Measurements from ENCODE around the gene PTBP3. TPM values are rescaled to one million over a fixed set of nuclear protein-coding genes. Genes with fewer than 3 reads are reported as not detected.
A peak's percentile ranks its signal among the peaks of the same experiment; 100 is the strongest.

The PTBP3 gene
- total and polyA plus RNA-seq, 2 of the 13 experiments (the other 11 are each of a cell fraction or from before 2014, with no cell fraction given), result 52.8 to 61.1 TPM

DNA sequence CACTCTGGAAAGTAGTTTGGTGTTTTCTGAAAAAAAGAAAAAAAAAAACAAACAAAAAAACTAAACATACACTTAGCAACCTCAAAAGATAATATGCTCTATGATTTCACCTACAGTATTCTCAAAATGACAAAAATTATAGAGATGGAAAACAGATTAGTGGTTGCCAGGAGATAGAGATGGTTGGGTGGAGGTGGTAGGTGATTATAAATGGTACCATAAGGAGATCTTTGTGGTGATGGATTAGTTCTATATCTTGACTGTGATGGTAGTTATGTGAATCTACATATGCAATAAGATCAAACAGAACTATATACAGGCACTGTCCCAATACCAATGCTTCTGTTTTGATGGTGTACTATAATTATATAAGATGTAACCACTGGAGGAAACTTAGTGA is 32.0 kb downstream of the PTBP3 start (continued):
- no peak for TF ChIP-seq NFAT5 (CRISPR knock-in tag; IDR thresholded peaks at IDR 0.05)
- no peak for TF ChIP-seq ZNF672 (CRISPR knock-in tag; IDR thresholded peaks at IDR 0.05)
- TF ChIP-seq CTCF (CRISPR knock-in tag; IDR thresholded peaks at IDR 0.05), result no peak

GRCh38 chr9:112299514-112299913 is 33.9 kb downstream of the PTBP3 start:
- ChIA-PET CTCF (ENCODE audit: low intra/inter-chr PET ratio, low total read pairs) (no interaction called here), POLR2A (no interaction called here)
- H3K79me2 ChIP-seq (ENCODE audit: insufficient read depth, low read length), result peaks cover 86% of the 10 kb centered on the region
- no peak for TF ChIP-seq SNAPC5 (CRISPR knock-in tag; IDR thresholded peaks at IDR 0.05; ENCODE audit: borderline replicate concordance)
- no peak for TF ChIP-seq HOXA7 (CRISPR knock-in tag; IDR thresholded peaks at IDR 0.05)
- no peak for TF ChIP-seq ZNF547 (CRISPR knock-in tag; IDR thresholded peaks at IDR 0.05)
- TF ChIP-seq, protein P1, sequence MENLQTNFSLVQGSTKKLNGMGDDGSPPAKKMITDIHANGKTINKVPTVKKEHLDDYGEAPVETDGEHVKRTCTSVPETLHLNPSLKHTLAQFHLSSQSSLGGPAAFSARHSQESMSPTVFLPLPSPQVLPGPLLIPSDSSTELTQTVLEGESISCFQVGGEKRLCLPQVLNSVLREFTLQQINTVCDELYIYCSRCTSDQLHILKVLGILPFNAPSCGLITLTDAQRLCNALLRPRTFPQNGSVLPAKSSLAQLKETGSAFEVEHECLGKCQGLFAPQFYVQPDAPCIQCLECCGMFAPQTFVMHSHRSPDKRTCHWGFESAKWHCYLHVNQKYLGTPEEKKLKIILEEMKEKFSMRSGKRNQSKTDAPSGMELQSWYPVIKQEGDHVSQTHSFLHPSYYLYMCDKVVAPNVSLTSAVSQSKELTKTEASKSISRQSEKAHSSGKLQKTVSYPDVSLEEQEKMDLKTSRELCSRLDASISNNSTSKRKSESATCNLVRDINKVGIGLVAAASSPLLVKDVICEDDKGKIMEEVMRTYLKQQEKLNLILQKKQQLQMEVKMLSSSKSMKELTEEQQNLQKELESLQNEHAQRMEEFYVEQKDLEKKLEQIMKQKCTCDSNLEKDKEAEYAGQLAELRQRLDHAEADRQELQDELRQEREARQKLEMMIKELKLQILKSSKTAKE (CRISPR knock-in tag; IDR thresholded peaks at IDR 0.05; ENCODE audit: borderline replicate concordance), result no peak
- no peak for TF ChIP-seq ZNF124 (CRISPR knock-in tag; IDR thresholded peaks at IDR 0.05)
- TF ChIP-seq, protein P2, sequence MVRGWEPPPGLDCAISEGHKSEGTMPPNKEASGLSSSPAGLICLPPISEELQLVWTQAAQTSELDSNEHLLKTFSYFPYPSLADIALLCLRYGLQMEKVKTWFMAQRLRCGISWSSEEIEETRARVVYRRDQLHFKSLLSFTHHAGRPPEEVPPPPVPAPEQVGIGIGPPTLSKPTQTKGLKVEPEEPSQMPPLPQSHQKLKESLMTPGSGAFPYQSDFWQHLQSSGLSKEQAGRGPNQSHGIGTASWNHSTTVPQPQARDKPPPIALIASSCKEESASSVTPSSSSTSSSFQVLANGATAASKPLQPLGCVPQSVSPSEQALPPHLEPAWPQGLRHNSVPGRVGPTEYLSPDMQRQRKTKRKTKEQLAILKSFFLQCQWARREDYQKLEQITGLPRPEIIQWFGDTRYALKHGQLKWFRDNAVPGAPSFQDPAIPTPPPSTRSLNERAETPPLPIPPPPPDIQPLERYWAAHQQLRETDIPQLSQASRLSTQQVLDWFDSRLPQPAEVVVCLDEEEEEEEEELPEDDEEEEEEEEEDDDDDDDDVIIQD (CRISPR knock-in tag; IDR thresholded peaks at IDR 0.05; ENCODE audit: low read depth), result 0 out of 2 replicates have a peak, but pooled peaks have one; percentile 47
- TF ChIP-seq CBFB (CRISPR knock-in tag; IDR thresholded peaks at IDR 0.05), result no peak
- no peak for TF ChIP-seq MTA1 (CRISPR knock-in tag; IDR thresholded peaks at IDR 0.05; ENCODE audit: borderline replicate concordance)
- TF ChIP-seq ZNF644 (CRISPR knock-in tag; IDR thresholded peaks at IDR 0.05; ENCODE audit: low read depth), result 0 out of 2 replicates have a peak, but pooled peaks have one; percentile 34

More at GRCh38 chr9:112299514-112299913, 33.9 kb downstream of the PTBP3 start:
- peaks cover 13% of the 10 kb centered on the region for H3K4me1 ChIP-seq (ENCODE audit: insufficient read depth, low read length)
- no peak overlapping the region for H3K27ac ChIP-seq (ENCODE audit: extremely low read length, insufficient read depth, low read length)
- no peak overlapping the region for H2AFZ ChIP-seq (ENCODE audit: low read length)
- intact Hi-C loops (cut with micrococcal nuclease; ENCODE audit: unreplicated experiment), result no loop called here
- no TSS peak for BruUV-seq (replicated peaks)
- no peak overlapping the region for H3K4me3 ChIP-seq (replicated peaks in 1 of 3; ENCODE audit: insufficient read depth in 1 of 3, low read depth in 2 of 3, low read length in 3 of 3)
- peak; percentile 40 for DNase-seq (ENCODE audit: low spot score)
- FAIRE-seq, result no peak
- peaks cover 0 to 8% of the 10 kb centered on the region in 2 experiments; a peak in 2 of 5 replicates for H3K36me3 ChIP-seq (replicated peaks in 1 of 2; ENCODE audit: control insufficient read depth in 1 of 2, insufficient read depth in 2 of 2, low read length in 2 of 2)
- peaks cover 9% of the 10 kb centered on the region; the same call in 1 of the 2 replicates for H4K20me1 ChIP-seq (ENCODE audit: insufficient read depth, low read length)
- no peak overlapping the region for H3K9ac ChIP-seq (ENCODE audit: insufficient read depth, low read depth, low read length)
- in situ Hi-C loops (cut with HindIII; ENCODE audit: extremely low pct_ligation_motif_present, low pct_unique_long_range_greater_than_20kb), result no loop called here
- H3K4me2 ChIP-seq (ENCODE audit: low read depth, low read length), result no peak overlapping the region
- ATAC-seq, result no peak; the same call in 2 of the 3 replicates
- H3K27me3 ChIP-seq (ENCODE audit: control insufficient read depth in 1 of 2, insufficient read depth in 2 of 2, low read length in 2 of 2), result no peaks in the 10 kb centered on the region
- H3K9me3 ChIP-seq (ENCODE audit: low read length), result no peaks in the 10 kb centered on the region
